ENCODE results near the gene ACCS.

The ACCS gene

GRCh38 chr11:44072757-44073658 lies 6.9 kb downstream of the ACCS start:
- FAIRE-seq (no peak), DNase-seq (ENCODE audit: insufficient read length, low spot score) (no peak)
- TF ChIP-seq CTCF (IDR thresholded peaks at IDR 0.05; ENCODE audit: insufficient read depth, missing control alignments) = no peak

GRCh38 chr11:44078794-44079193 lies 12.7 kb downstream of the ACCS start:
- no peak for TF ChIP-seq CTCF (IDR thresholded peaks at IDR 0.05; ENCODE audit: insufficient read depth, missing control alignments)
- FAIRE-seq (no peak), DNase-seq (ENCODE audit: insufficient read length, low spot score) (no peak)

- FAIRE-seq (no peak), DNase-seq (ENCODE audit: insufficient read length, low spot score) (no peak)
- TF ChIP-seq CTCF (IDR thresholded peaks at IDR 0.05; ENCODE audit: insufficient read depth, missing control alignments) = no peak
Observed at GRCh38 chr11:44079376-44079775, 13.3 kb downstream of the ACCS start.

- no peak for FAIRE-seq
- DNase-seq (ENCODE audit: insufficient read length, low spot score) = no peak
- TF ChIP-seq CTCF (IDR thresholded peaks at IDR 0.05; ENCODE audit: insufficient read depth, missing control alignments) = no peak
Observed at GRCh38 chr11:44080951-44081350, 14.9 kb downstream of the ACCS start.

- TF ChIP-seq CTCF (IDR thresholded peaks at IDR 0.05; ENCODE audit: insufficient read depth, missing control alignments) = no peak
- no peak for FAIRE-seq
- DNase-seq (ENCODE audit: insufficient read length, low spot score) = no peak
Observed at GRCh38 chr11:44082645-44083044, 16.6 kb downstream of the ACCS start.

- no peak for TF ChIP-seq CTCF (IDR thresholded peaks at IDR 0.05; ENCODE audit: insufficient read depth, missing control alignments)
- no peak for FAIRE-seq
- no peak for DNase-seq (ENCODE audit: insufficient read length, low spot score)
Observed at GRCh38 chr11:44083433-44083832, 17.4 kb downstream of the ACCS start.

GRCh38 chr11:44083906-44084305 lies 17.8 kb downstream of the ACCS start:
- FAIRE-seq (no peak), DNase-seq (ENCODE audit: insufficient read length, low spot score) (no peak)
- TF ChIP-seq CTCF (IDR thresholded peaks at IDR 0.05; ENCODE audit: insufficient read depth, missing control alignments) = no peak
